Keratinocyte (primary cell): ENCODE results near the gene ADGRB3.

Experiments used
- CTCF ChIP-seq, 3 experiments: IDR thresholded peaks in 1 of 3; conservative IDR thresholded peaks in 1 of 3; optimal IDR thresholded peaks in 1 of 3; 2 replicates in 2 of 3; 3 replicates in 1 of 3; pipeline versions ENCODE3 to v1.5.1; 2011; ENCODE audit warnings: low read length in 3 of 3, mild to moderate bottlenecking in 3 of 3, moderate library complexity in 2 of 3, control low read depth in 1 of 3, inconsistent platforms in 1 of 3; ENCODE audit not compliant: insufficient read depth in 2 of 3; ENCODE audit errors: extremely low read depth in 1 of 3
- EZH2 ChIP-seq: IDR thresholded peaks from one replicate; pipeline ENCODE4 v1.6.1; 2012; ENCODE audit warnings: inconsistent platforms, mild to moderate bottlenecking, low read length, moderate library complexity

- TF ChIP-seq CTCF (optimal IDR thresholded peaks at IDR 0.05 in 1 of 3, IDR thresholded peaks at IDR 0.05 in 1 of 3, conservative IDR thresholded peaks at IDR 0.05 in 1 of 3; ENCODE audit: extremely low read depth in 1 of 3, insufficient read depth in 2 of 3, low read length in 3 of 3) (no peak), EZH2 (no peak)
Measured at GRCh38 chr6:68658338-68658737, 23.3 kb downstream of the ADGRB3 start.
